ENCODE data around the gene LINC01488. TPM values are rescaled to one million over a fixed set of nuclear protein-coding genes. Genes with fewer than 3 reads are reported as not detected.

The LINC01488 gene
- total RNA-seq, 1 experiment from 2014 or later = not detected

- no peak for DNase-seq (ENCODE audit: low read depth)
Measured at GRCh38 chr11:69463995-69464960, 17.2 kb upstream of the LINC01488 start.

GRCh38 chr11:69465236-69466000, 16.0 kb upstream of the LINC01488 start:
- DNase-seq (ENCODE audit: low read depth) = no peak

- DNase-seq (ENCODE audit: low read depth) = no peak
Measured at GRCh38 chr11:69466039-69466438, 15.4 kb upstream of the LINC01488 start.

- no peak for DNase-seq (ENCODE audit: low read depth)
Measured at GRCh38 chr11:69467196-69467595, 14.3 kb upstream of the LINC01488 start.

- DNase-seq (ENCODE audit: low read depth) = no peak
Measured at GRCh38 chr11:69467646-69468045, 13.8 kb upstream of the LINC01488 start.

- no peak for DNase-seq (ENCODE audit: low read depth)
Measured at GRCh38 chr11:69468221-69468620, 13.2 kb upstream of the LINC01488 start.

GRCh38 chr11:69468911-69469885, 12.3 kb upstream of the LINC01488 start:
- no peak for DNase-seq (ENCODE audit: low read depth)

- DNase-seq (ENCODE audit: low read depth) = no peak
Measured at GRCh38 chr11:69470301-69470700, 11.2 kb upstream of the LINC01488 start.

- DNase-seq (ENCODE audit: low read depth) = peak; percentile 60
Measured at GRCh38 chr11:69470793-69471728, 10.4 kb upstream of the LINC01488 start.

GRCh38 chr11:69471729-69472540, 9.5 kb upstream of the LINC01488 start:
- no peak for DNase-seq (ENCODE audit: low read depth)

GRCh38 chr11:69472541-69473275, 8.8 kb upstream of the LINC01488 start:
- no peak for DNase-seq (ENCODE audit: low read depth)

- no peak for DNase-seq (ENCODE audit: low read depth)
Measured at GRCh38 chr11:69473276-69473845, 8.1 kb upstream of the LINC01488 start.

GRCh38 chr11:69474736-69475135, 6.7 kb upstream of the LINC01488 start:
- no peak for DNase-seq (ENCODE audit: low read depth)

GRCh38 chr11:69475141-69475865, 6.2 kb upstream of the LINC01488 start:
- no peak for DNase-seq (ENCODE audit: low read depth)

GRCh38 chr11:69475866-69476471, 5.5 kb upstream of the LINC01488 start:
- DNase-seq (ENCODE audit: low read depth) = no peak

- DNase-seq (ENCODE audit: low read depth) = no peak
Measured at GRCh38 chr11:69476509-69476961, 4.9 kb upstream of the LINC01488 start.

- DNase-seq (ENCODE audit: low read depth) = no peak
Measured at GRCh38 chr11:69477086-69477485, 4.4 kb upstream of the LINC01488 start.

Measured in M059J (cell line).